OCI-LY7 (cell line): ENCODE data around the gene USPL1. TPM values are rescaled to one million over a fixed set of nuclear protein-coding genes. Genes with fewer than 3 reads are reported as not detected.

Source experiments
- Bru-seq: library from RNA; stranded (reverse); fragments of 400-500 nt; gene quantifications from one replicate; lab custom pipeline; 2021; lab: Mats Ljungman, UMichigan
- BruChase-seq, 2 experiments: library from RNA; stranded (reverse); fragments of 400-500 nt; gene quantifications; one replicate each; lab custom pipeline; 2021; lab: Mats Ljungman, UMichigan
- BruUV-seq: library from RNA; stranded (reverse); fragments of 400-500 nt; replicated peaks from 2 replicates; lab custom pipeline; 2021; lab: Mats Ljungman, UMichigan
- CTCF ChIA-PET: fragments of 300-600 bp; sonication (Branson Sonifier 250); formaldehyde crosslinking; loops from one replicate; lab custom pipeline; 2022; ENCODE audit warnings: antibody characterized with exemption; ENCODE audit not compliant: unreplicated experiment; lab: Charles Lee
- POLR2A ChIA-PET: fragments of 300-600 bp; sonication (Branson Sonifier 250); formaldehyde crosslinking; loops from one replicate; lab custom pipeline; 2022; ENCODE audit warnings: antibody characterized with exemption; lab: Charles Lee
- DNase-seq: peaks from one replicate; pipeline ENCODE4 v3.0.0-alpha.2; 2015; ENCODE audit warnings: low spot score
- H2AFZ ChIP-seq: fragments of 200-600 bp; sonication (generic), shearing (Covaris generic); 2 replicates; pipeline ENCODE4 v1.6.1; 2014; ENCODE audit warnings: mild to moderate bottlenecking, antibody characterized with exemption, low read length, moderate library complexity
- H3K27ac ChIP-seq: fragments of 200-600 bp; sonication (generic); 2 replicates; pipeline ENCODE4 v1.5.1; 2014; ENCODE audit warnings: mixed run types, low read depth, mild to moderate bottlenecking, moderate library complexity, low read length, inconsistent platforms; ENCODE audit not compliant: poor library complexity, severe bottlenecking
- H3K36me3 ChIP-seq: fragments of 200-600 bp; sonication (generic); 2 replicates; pipeline ENCODE4 v1.6.1; 2014; ENCODE audit warnings: mild to moderate bottlenecking, antibody characterized with exemption, low read length, moderate library complexity, mixed read lengths; ENCODE audit not compliant: insufficient read depth
- H3K4me1 ChIP-seq: fragments of 200-600 bp; sonication (generic); 2 replicates; pipeline ENCODE4 v1.5.1; 2014; ENCODE audit warnings: mild to moderate bottlenecking, low read length; ENCODE audit not compliant: insufficient read depth, poor library complexity, severe bottlenecking
- H3K4me2 ChIP-seq: fragments of 200-600 bp; sonication (generic); 2 replicates; pipeline ENCODE4 v1.6.1; 2014; ENCODE audit warnings: mild to moderate bottlenecking, low read length
- H3K4me3 ChIP-seq: fragments of 200-600 bp; sonication (generic); 2 replicates; pipeline ENCODE4 v1.5.1; 2014; ENCODE audit warnings: mild to moderate bottlenecking, low read depth, low read length; ENCODE audit not compliant: poor library complexity, severe bottlenecking
- H3K79me2 ChIP-seq: fragments of 200-600 bp; sonication (generic); 2 replicates; pipeline ENCODE4 v1.6.1; 2016; ENCODE audit warnings: low read depth, mild to moderate bottlenecking, low read length, moderate library complexity, mixed read lengths; ENCODE audit not compliant: insufficient read depth
- H3K9me2 ChIP-seq: fragments of 200-600 bp; sonication (generic); 2 replicates; pipeline ENCODE4 v1.6.1; 2016; ENCODE audit warnings: mild to moderate bottlenecking, low read length, mixed read lengths; ENCODE audit not compliant: insufficient read depth
- H3K9me3 ChIP-seq: fragments of 200-600 bp; sonication (generic); 2 replicates; pipeline ENCODE4 v1.6.1; 2014; ENCODE audit warnings: mild to moderate bottlenecking, mixed run types, low read length, mixed read lengths
- H4K20me1 ChIP-seq: fragments of 200-600 bp; sonication (generic); 2 replicates; pipeline ENCODE4 v1.6.1; 2014; ENCODE audit warnings: mild to moderate bottlenecking, antibody characterized with exemption, low read length, moderate library complexity, mixed read lengths; ENCODE audit not compliant: insufficient read depth
- CTCF ChIP-seq: fragments of 200-600 bp; sonication (generic); conservative IDR thresholded peaks from 2 replicates; pipeline ENCODE4 v1.5.1; 2014; ENCODE audit warnings: mild to moderate bottlenecking, antibody characterized with exemption, low read length, moderate library complexity, mixed read lengths
- EZH2phosphoT487 ChIP-seq: fragments of 200-600 bp; sonication (generic); IDR thresholded peaks from 2 replicates; pipeline ENCODE4 v1.6.1; 2018; ENCODE audit warnings: low read depth, borderline replicate concordance, mild to moderate bottlenecking, mixed run types, antibody characterized with exemption, low read length, moderate library complexity, mixed read lengths
- intact Hi-C: fragments of 100-400 bp; cut with micrococcal nuclease; formaldehyde crosslinking; loops from one replicate; pipeline ENCODE4 v1.10.0; 2022; ENCODE audit not compliant: unreplicated experiment
- long read RNA-seq: library from polyadenylated mRNA; stranded (forward); transcript quantifications from one replicate; pipeline ENCODE4 v2.0.0, GENCODE V29; 2022
- total RNA-seq, 2 experiments: library from RNA; depleted of rRNA in 1 of 2; stranded (reverse); fragments of >200 nt in 1 of 2; shearing (Covaris generic) in 1 of 2; gene quantifications; 2 replicates each; pipeline ENCODE4 v1.2.3, GENCODE V29; 2014 to 2022

Gene USPL1
- total RNA-seq (2014; rRNA removed; shearing (Covaris generic)) (19.2 and 21.1 TPM in 2 replicates), total RNA-seq (2022) (21.9 and 23.2 TPM in 2 replicates), Bru-seq, nascent RNA (percentile 92 among the genes with signal in this experiment), BruChase-seq, experiment 1, labeled RNA remaining after a 6-hour chase (percentile 80 among the genes with signal in this experiment), BruChase-seq, experiment 2, labeled RNA remaining after a 2-hour chase (percentile 84 among the genes with signal in this experiment)
- long read RNA-seq, transcript USPL1-201 (9 exons, 3,814 nt), result major isoform, 11 of 26 reads
- long read RNA-seq, partial matches to known transcripts, result 2 of 26 reads
- long read RNA-seq, other reads (novel, unspliced or antisense), result 13 of 26 reads

GRCh38 chr13:30617315-30618185 lies at the start of gene USPL1:
Gene USPL1 (plus strand): TSS chr13:30617920. CDS start chr13:30621141, 3,221 bp downstream.
- peaks cover 25% of the 10 kb centered on the region for H3K36me3 ChIP-seq

GRCh38 chr13:30569901-30570576 lies 47.7 kb upstream of the USPL1 start:
- no TSS peak for BruUV-seq
- DNase-seq, result no peak
- Histone ChIP-seq H3K4me2 (peak overlapping the region; percentile 38; the same call in 1 of the 2 replicates), H3K27ac (no peak overlapping the region), H3K9me3 (no peaks in the 10 kb centered on the region), H3K79me2 (no peaks in the 10 kb centered on the region), H3K4me3 (no peak overlapping the region), H3K9me2 (no peaks in the 10 kb centered on the region), H2AFZ (peak overlapping the region; percentile 96), H4K20me1 (no peaks in the 10 kb centered on the region), H3K36me3 (no peaks in the 10 kb centered on the region), H3K4me1 (peaks cover 50% of the 10 kb centered on the region)
- CTCF ChIA-PET, result no interaction called here
- intact Hi-C loops, result loop anchor here (5.0 kb wide), 2 partner anchors 103 to 232 kb away; partner anchors contain the start of gene HMGB1
- POLR2A ChIA-PET, result interaction anchor here (0.6 to 2.4 kb wide), 3 partner anchors 10 to 37 kb away, joined by 3 to 7 read pairs (median 3); no protein-coding TSS in a partner anchor
- TF ChIP-seq CTCF, result no peak
- TF ChIP-seq EZH2phosphoT487, result no peak

More at GRCh38 chr13:30617315-30618185, at the start of gene USPL1:
- intact Hi-C loops, result loop anchor here (2.0 to 10.0 kb wide), 9 partner anchors 45 to 1183 kb away; partner anchors contain the start of genes HSPH1, KATNAL1 and SLC7A1
- Histone ChIP-seq H3K79me2 (peaks cover 85% of the 10 kb centered on the region), H3K4me1 (peaks cover 43% of the 10 kb centered on the region), H2AFZ (peak within 1 kb of the TSS; percentile 63), H3K4me3 (peak within 1 kb of the TSS; percentile 73), H3K9me2 (no peaks in the 10 kb centered on the region), H3K27ac (peak within 1 kb of the TSS; percentile 92), H3K4me2 (peak within 1 kb of the TSS; percentile 92), H4K20me1 (peaks cover 26% of the 10 kb centered on the region), H3K9me3 (no peaks in the 10 kb centered on the region)
- TF ChIP-seq CTCF (peak; percentile 29; the same call in 1 of the 2 replicates), EZH2phosphoT487 (no peak)
- ChIA-PET CTCF (interaction anchor here (1.0 to 1.1 kb wide), 2 partner anchors 9 to 19 kb away, joined by 3 read pairs; no protein-coding TSS in a partner anchor), POLR2A (interaction anchor here (0.9 to 2.9 kb wide), 12 partner anchors 9 to 263 kb away, joined by 3 to 24 read pairs (median 4); no protein-coding TSS in a partner anchor)
- no TSS peak for BruUV-seq
- peak; percentile 99 for DNase-seq
